Femur (tissue), 1 donor: ENCODE measurements around the gene STX1A.
"Not testable (repeated sequence)": the region's sequence is repeated elsewhere in the genome, so short reads cannot be mapped to it uniquely, and the experiment has no call there.

Experiments
- DNase-seq: peaks from one replicate; pipeline ENCODE4 v3.0.0-alpha.2; 2017

Gene STX1A

DNA sequence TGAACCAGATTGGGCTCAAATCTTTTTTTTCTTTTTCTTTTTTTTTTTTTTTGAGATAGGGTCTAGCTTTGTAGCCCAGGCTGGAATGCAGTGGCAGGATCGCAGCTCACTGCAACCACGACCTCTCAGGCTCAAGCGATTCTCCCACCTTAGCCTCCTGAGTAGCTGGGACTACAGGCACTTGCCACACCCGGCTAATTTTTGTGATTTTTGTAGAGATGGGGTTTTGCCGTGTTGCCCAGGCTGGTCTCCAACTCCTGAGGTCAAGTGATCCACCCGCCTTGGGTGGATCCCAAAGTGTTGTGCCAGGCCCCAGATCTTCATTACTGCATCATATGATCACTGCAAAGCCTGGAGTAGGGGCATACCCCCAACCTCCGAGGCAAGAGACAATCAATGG lies 39.0 kb downstream of the STX1A start:
- no peak for DNase-seq

DNA sequence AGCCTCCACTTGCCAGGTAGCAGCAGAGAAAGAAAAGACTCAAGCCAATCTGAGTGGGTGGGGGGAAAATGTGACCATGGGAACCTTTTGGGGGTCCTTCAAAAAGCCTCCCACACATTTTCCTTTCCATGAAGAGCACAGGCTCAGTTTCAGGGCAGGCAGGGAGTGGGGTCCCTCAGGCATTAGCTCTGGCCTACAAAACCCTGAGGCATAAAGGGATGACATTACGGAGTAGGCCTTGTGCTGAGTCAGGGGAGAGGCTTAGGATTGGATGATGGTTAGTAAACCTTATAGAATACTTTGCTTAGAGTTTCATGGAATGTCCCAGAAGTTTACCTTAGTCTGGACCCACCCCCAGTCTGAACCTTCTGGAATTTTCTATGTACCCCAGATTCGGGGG lies 39.8 kb downstream of the STX1A start:
- DNase-seq: no peak

DNA sequence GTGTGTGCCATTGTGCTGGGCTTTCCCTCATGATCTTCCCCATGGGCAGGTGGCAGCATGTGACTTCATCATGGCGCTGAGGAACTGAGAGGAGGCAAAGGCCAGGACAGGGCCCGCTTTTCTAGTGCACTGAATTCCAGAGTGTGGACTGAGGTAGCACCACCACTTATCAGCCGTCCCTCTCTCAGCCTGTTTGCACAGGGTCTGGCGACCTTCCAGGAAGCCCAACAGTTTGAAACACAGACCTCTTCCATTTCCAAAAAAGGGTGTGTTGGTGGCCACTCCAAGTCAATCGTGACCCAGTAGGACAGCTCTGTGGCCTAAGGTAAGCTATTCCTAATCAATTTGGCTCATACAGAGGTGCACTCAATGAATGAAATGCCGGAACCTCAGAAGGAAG lies 40.6 kb downstream of the STX1A start:
- no peak for DNase-seq

DNA sequence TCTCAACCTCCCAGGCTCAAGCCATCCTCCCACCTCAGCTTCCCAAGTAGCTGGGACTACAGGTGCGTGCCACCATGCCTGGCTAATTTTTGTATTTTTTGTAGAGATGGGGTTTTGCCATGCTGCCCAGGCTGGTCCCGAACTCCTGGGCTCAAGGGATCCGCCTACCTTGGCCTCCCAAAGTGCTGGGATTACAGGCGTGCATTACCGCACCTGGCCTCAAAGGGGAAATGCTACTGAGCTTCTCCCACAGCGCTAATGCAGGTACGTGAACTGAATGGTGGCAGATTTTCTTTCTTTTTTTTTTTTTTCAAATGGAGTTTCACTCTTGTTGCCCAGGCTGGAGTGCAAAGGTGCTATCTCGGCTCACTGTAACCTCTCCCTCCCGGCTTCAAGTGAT lies 43.4 kb downstream of the STX1A start:
- DNase-seq: not testable (repeated sequence)

DNA sequence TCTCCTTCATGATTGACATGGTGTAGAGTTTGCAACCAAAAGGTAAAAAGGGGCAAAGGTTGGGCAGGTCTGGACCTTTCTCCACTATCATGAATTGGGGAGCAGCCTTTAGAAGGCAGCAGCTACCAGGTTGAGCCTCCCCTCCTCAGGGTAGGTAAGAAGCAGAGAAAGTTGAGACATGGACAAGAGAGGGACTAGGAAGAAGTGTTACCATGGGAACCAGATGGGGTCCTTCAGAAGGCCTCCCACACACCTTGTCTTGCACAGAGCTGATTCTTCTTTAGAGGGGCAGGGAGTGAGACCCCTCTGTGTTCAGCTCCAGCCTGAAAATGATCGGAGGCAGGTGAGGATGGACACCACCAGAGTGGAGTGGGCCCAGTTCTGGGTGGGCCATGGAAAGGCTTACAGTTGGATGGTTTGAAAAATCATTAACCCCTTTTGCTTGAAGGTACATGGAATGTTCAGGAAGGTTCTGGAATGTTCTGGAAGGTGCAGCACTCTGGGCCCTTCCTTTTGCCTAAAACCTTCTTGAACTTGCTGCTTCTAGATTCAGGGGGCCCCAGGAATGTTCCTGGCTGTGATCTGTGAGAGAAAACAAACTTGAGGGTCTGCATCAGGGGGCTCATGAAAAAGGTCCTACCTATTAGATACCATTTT lies 44.9 kb downstream of the STX1A start:
- DNase-seq: no peak

DNA sequence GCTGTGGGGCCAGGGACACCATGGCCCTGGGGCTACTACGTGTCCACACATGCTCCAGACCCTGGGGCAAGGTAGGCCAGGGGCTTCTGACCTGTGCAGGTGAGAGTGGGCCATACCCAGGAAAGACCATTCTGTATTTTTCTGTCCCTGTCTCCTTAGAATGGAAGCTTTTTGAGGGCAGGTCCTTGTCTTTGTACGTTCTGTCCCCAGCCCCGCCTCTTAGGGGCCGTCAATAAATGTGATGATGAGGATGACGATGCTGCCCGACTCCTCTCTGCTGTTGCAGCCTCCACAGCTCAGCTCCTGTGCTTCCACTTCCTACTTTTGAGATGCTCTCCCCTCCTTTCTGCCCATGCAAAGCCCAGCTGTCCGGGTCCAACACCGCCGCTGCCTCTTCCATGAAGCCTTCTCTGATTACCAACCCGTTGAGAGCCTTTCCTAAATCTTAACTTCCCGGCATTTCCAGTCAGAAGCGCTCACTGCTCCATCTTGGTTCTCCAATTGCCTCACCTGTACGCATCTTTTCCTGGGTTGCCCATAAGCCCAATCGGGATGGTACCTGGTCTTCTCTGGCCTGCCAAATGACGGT lies 47.5 kb downstream of the STX1A start:
- no peak for DNase-seq

DNA sequence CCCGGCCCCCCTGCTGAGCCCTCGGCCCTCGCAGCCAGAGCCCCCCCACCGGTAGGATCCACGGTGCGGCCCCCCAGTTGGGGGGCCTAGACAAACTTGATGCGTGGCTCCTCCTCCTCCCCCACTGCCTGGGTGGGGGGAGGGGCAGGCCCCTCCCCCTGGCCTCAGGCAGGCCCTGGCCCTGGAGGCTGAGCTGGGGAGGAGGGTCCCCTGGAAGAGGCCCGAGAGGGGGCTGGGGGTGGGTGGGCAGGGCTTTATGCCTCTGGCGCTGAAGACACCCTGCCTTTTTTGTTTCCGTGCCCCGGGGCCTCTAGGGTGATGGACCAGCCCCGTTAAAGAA lies 48.2 kb downstream of the STX1A start:
- no peak for DNase-seq

DNA sequence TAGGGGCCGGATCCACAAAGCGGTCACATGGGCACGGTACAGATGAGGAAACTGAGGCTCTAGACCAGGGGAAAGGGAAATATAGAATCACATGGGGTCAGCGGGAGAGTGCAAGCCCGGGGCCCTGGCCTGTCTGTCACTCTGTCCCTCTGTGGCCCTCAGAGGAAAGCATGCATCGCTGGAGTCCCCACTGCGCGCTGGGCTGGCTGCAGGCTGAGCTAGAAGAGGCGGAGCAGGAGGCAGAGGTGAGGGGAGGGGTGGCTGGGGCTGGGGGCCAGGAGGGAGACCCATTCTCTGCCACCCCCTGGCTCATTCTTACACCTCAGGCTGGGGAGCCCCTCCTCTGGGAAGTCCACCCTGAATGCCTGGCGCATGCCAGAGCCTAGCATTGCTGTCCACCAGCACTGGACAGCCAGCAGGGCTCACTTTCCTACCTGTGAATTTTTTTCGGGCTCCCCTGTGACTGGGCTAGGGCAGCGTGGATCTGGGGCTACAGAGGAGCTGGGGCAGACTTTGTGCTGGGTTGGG lies 49.5 kb downstream of the STX1A start:
- no peak for DNase-seq

DNA sequence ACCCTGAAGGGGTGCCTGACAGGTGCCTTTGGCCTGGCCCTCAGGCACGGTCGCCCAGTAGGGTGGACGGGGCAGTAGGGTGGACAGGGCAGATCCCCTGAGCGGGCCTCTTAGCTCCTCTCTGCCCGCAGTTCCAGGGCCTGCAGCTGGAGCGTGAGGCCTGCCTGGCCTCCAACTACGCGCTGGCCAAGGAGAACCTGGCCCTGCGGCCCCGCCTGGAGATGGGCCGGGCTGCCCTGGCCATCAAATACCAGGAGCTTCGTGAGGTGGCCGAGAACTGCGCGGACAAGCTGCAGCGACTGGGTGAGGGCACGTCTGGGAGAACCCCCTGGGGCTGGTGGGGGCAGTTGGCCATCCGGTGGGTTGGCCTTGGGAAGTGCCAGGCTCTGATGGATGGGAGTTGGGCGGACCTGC lies 50.2 kb downstream of the STX1A start:
- no peak for DNase-seq

DNA sequence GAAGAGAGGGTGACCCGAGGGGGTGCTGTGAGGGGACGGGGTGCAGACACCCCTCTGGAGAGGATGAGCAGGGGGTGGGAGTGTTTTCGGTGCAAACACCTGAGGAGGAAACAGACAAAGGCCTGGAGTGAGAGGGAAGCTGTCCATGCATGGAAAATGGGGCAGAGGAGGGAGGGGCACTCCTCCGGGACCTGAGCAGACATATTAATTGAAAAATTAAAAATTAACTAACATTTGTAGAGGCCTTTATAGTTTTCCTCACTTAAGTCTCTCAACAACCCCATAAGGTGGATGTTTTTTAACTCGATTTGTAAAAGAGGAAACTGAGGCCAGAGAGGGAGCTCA lies 50.6 kb downstream of the STX1A start:
- no peak for DNase-seq

DNA sequence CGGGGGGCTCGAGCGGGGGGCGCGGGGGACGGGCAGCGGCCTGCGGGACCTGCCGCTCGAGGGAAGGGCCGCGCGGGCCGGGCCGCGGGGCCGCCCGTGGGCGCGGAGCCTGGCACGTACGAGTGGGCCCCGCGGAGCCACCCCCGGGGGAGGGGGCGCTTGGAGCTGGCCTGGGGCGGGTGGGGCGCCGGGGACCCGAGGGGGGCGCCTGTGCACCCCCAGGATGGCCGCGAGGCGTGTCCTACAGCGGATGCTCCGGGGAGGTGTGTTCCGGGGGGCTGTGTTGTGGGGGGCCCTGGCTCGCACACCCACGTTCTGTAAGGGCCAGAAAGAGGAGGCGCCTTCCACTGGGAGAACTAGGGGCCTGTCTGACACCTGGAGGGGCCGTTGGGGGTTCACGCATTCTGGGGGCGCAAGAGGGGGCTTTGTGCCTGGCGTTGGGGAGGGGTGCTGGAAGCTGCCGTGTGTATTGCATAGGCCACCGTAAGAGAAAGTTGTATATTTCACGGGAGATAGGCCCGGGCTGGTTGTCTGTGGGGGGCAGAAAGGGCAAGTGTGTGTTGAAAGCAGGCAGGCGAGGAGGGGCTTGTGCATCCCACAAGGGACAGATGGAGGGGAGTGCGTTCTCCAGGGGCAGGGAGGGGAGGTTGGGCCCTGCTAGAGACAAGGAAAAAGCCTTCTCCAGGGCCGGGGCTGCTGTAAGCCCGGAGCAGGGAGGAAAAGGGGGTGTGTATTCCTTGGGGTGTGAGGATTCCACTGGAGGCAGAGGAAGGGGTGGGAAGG lies 51.2 kb downstream of the STX1A start:
- DNase-seq: peak; percentile 35

DNA sequence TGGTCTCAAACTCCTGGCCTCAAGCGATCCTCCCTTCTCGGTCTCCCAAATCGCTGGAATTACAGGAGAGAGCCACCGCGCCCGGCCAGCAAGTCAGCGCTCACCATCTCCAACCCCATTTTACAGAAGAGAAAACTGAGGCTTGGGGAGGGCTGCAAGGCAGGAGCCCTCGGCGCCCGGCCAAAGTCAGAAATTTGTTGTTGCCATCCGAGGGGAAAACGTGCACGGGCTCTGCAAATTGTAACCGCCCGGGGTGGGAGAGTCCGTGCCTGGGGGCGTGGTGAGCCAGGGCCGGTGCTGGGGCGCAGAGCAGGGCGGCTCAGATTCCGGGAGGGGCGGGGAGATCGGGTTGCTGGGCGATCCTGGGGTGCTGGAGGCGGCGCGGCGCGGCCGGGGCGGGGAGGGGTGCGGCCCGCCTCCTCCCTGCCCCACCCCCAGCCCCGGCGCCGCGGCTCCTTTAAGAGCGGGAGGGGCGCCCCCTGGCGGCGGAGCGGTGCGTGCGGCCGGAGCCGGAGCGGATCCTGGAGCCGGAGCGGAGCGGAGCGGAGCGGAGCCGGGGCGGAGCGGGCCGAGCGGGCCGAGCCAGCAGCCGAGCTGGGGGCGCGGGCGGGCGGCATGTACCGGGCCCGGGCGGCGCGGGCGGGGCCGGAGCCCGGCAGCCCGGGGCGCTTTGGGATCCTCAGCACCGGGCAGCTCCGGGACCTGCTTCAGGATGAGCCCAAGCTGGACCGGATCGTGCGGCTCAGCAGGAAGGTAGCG lies 51.9 kb downstream of the STX1A start, which contains the start of gene VPS37D:
TSS of gene VPS37D (plus strand) at position 488 of the 759 bp plus-strand sequence. CDS start at position 616, 128 bp downstream.
- DNase-seq: peak; percentile 92

DNA sequence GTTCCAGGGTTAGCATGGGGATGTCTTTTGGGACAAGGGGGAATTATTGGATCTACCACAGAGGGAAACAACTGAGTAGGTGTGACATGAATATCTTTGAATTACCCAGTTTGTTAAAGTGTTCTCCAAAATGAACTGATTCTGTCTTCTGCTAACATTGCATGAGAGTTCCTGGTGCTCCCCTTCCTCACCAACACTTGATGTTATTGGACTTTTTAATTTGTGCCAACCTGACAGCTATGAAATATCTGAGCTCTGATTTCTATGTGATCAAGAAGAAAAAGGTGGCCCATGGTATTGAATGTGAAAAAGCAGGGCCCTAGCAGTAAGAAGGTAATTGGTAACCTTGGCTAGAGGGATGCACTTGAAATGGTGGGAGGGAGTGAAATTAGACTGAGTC lies 56.4 kb downstream of the STX1A start:
- DNase-seq: no peak

DNA sequence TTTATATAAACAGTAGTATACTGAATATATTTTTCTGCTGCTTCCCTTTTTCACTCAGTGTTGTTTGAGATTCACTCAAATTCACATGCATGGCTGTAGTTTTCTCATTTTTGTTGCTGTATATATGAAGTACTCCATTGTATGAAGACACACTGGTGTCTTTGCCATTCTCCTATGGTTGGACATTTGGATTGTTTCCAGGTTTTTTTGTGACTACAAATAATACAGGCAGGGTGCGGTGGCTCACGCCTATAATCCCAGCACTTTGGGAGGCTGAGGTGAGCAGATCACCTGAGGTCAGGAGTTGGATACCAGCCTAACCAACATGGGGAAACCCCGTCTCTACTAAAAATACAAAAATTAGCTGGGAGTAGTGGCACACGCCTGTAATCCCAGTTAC lies 58.9 kb downstream of the STX1A start:
- not testable (repeated sequence) for DNase-seq

DNA sequence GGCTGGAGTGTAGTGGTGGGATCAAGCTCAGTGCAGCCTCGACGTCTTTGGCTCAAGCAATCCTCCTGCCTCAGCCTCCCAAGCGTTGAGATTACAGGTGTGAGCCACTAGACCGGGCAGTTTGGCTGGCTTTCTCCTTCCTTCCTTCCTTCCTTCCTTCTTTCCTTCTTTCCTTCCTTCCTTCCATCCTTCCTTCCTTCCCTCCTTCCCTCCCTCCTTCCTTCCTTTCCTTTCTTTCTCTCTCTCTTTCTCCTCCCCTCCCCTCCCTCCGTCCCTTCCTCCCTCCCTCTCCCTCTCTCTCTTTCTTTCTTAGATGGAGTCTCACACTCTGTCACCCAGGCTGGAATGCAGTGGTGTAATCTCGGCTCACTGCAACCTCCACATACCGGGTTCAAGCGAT lies 59.5 kb downstream of the STX1A start:
- DNase-seq: no peak

DNA sequence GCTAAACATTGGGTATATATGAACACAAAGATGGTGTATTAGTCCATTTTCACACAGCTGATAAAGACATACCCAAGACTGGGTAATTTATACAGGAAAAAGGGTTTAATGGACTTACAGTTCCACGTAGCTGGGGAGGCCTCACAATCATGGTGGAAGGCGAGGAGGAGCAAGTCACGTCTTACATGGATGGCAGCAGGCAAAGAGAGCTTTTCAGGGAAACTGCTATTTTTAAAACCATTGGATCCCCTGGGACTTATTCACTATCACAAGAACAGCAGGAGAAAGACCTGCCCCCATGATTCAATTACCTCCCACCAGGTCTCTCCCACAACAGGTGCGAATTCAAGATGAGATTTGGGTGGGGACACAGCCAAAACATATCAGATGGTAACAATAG lies 64.2 kb downstream of the STX1A start:
- DNase-seq: not testable (repeated sequence)

DNA sequence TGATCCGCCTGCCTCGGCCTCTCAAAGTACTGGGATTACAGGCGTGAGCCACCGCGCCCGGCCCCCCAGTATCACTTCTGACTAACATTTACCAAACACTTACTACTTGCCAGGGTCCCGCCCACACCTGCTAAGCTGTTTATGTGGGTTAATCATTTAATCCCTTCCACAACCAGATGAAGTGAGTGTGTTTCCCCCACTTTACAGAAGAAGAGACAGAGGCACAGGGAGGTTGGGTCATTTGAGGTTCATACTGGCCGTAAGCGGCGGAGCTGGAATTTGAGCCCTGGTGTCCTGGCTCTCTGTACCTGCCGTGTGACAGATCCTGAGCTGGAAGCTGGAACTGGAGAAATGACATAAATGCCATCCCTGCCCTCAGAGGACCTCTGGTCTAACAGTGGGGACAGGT lies 66.9 kb downstream of the STX1A start:
- DNase-seq: no peak

DNA sequence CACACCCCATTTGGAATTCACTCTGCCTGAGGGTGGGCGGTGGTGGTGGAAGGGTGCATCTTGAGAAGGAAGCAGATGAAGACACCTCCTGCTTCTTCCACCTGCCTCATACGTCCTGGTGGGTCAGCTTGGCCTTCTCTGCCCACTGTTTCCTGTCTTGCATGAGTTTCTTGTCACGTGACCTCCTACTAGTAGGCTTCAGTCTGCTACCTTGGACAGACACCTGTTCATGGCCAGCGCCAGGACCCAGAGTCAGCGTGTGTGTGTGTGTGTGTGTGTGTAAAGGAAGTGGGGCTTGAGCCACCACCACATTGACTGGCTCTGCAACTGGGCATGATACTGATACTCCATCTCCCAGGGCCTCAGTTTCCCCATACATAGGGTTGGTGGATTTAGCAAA lies 68.9 kb downstream of the STX1A start:
- DNase-seq: no peak

DNA sequence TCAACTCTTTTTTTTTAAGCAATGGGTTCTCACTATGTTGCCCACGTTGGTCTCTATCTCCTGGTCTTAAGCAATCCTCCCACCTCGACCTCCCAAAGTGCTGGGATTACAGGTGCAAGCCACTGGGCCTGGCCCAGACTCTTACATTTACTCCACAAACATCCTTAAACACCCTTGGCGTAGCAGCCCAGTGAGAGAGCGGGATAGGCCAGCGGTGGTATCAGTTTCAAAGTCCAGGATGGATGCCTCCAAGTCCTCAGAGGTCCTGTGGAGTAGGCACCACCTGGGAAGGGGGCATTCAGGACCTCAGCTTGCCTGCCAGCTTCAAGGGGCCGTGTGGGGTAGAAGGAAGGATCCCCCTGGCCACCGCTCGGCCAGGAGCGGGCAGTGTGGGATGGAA lies 69.9 kb downstream of the STX1A start:
- DNase-seq: no peak
